Pancreas (tissue), 10 donors: Measurements from ENCODE around the gene SNRPD3. TPM values are rescaled to one million over a fixed set of nuclear protein-coding genes. Genes with fewer than 3 reads are reported as not detected.

ENCODE experiments used
- ATAC-seq, 4 donors: fragments of 200-7000 bp; cut with Tn5 transposase; one replicate each; pipeline versions ENCODE4 v1.8.0 to v1.9.1; 2020; ENCODE audit warnings: mild to moderate bottlenecking in 4 of 4, moderate library complexity in 4 of 4
- DNase-seq, 6 donors: peaks; one replicate each; pipeline ENCODE4 v3.0.0-alpha.2; 2020
- FAIRE-seq: peaks from 2 replicates; lab custom pipeline; 2012; peaks lifted over from hg19 to GRCh38; lab: Jason Lieb, UNC
- H3K27ac ChIP-seq, 4 donors: fragments of 200-600 bp; sonication (generic); 1 replicate in 3 of 4; 2 replicates in 1 of 4; pipeline versions ENCODE4 v1.5.0 to v1.8.0; 2020
- H3K27me3 ChIP-seq, 4 donors: fragments of 200-600 bp; one replicate each; pipeline ENCODE4 v1.8.0; 2021
- H3K36me3 ChIP-seq, 3 donors: fragments of 200-600 bp; sonication (generic) in 1 of 3; one replicate each; pipeline versions ENCODE4 v1.5.0 to v1.8.0; 2020 to 2021
- H3K4me1 ChIP-seq, 3 donors: fragments of 200-600 bp; one replicate each; pipeline ENCODE4 v1.8.0; 2021
- H3K4me3 ChIP-seq, 4 donors: fragments of 200-600 bp; sonication (generic) in 2 of 4; one replicate each; pipeline versions ENCODE4 v1.5.0 to v1.8.0; 2020 to 2021
- H3K9me3 ChIP-seq, 4 donors: fragments of 200-600 bp; one replicate each; pipeline ENCODE4 v1.8.0; 2021
- CTCF ChIP-seq, 4 donors: fragments of 200-600 bp; sonication (generic) in 3 of 4; IDR thresholded peaks; one replicate each; pipeline versions ENCODE4 v1.5.0 to v1.8.0; 2021; ENCODE audit warnings: antibody characterized with exemption in 4 of 4
- WGBS, 2 donors: extraction: QIAGEN DNeasy Blood & Tissue Kit; methylation state at CpG; one replicate each; pipeline ENCODE4 v1.1.7; 2013; 5-methylcytosine and 5-hydroxymethylcytosine counted together
- intact Hi-C, 3 donors: fragments of 100-400 bp; cut with DNase I; formaldehyde crosslinking; loops; one replicate each; pipeline versions ENCODE4 v1.11.1 to v1.14.2; 2022
- polyA plus RNA-seq, 2 donors: library from polyadenylated mRNA; stranded (reverse); fragments of 200-250 nt; gene quantifications; one replicate each; pipeline ENCODE4 v1.2.3, GENCODE V29; 2013
- total RNA-seq, 6 donors: library from RNA; stranded (reverse); fragmentation: NEBNext Ultra II Directional in 4 of 6; extraction: Animal tissue kit (Norgen Biotek cat#: 25700) in 4 of 6; gene quantifications; one replicate each; pipeline versions ENCODE4 v1.2.1 to v1.2.4, GENCODE V29; 2021 to 2023
- donor health status: healthy with polysubstance abuse.
- donor health status: DM: no; HTN: no; CAD: no; lungs with moderate emphysema.
- donor health status: DM: no; HTN: no; CAD: no.
- donor health status: control.
- donor health status: control.
- donor health status: Bipolar disorder and iron deficiency.
- donor health status: DM: yes; HTN: yes; CAD: no.
- donor health status: DM: no; HTN: no; CAD: no.
- donor health status: DM: no; HTN: no; CAD: no.
- donor health status: DM: yes; HTN: yes; CAD: no.

Gene SNRPD3
- total and polyA plus RNA-seq, 8 donors: 15.9 to 58.1 (median 29.8) TPM

- Histone ChIP-seq H3K36me3 (peaks cover 0 to 10% (median 5%) of the 10 kb centered on the region in 3 donors), H3K27ac (no peak overlapping the region), H3K9me3 (no peaks in the 10 kb centered on the region), H3K27me3 (no peaks in the 10 kb centered on the region), H3K4me1 (peaks cover 8 to 9% (median 9%) of the 10 kb centered on the region in 3 donors), H3K4me3 (no peak overlapping the region)
- intact Hi-C loops: no loop called here
- no peak for DNase-seq
- no peak for ATAC-seq
- FAIRE-seq: no peak
- WGBS, 2 donors: 44 to 45% methylated on average over 4 of the region's 4 CpGs
- TF ChIP-seq CTCF (IDR thresholded peaks at IDR 0.05): no peak
Observed at GRCh38 chr22:24559471-24559870, 3.7 kb downstream of the SNRPD3 start.

- DNase-seq (no peak), FAIRE-seq (no peak), ATAC-seq (no peak)
- intact Hi-C loops: no loop called here
- Histone ChIP-seq H3K9me3 (no peaks in the 10 kb centered on the region), H3K36me3 (peaks cover 0 to 10% (median 5%) of the 10 kb centered on the region in 3 donors), H3K4me3 (no peak overlapping the region), H3K4me1 (no peaks in the 10 kb centered on the region), H3K27me3 (no peaks in the 10 kb centered on the region), H3K27ac (no peak overlapping the region)
- WGBS, 2 donors: 82 to 94% methylated on average over 2 of the region's 2 CpGs
- TF ChIP-seq CTCF (IDR thresholded peaks at IDR 0.05): no peak
Observed at GRCh38 chr22:24563246-24563645, 7.4 kb downstream of the SNRPD3 start.

GRCh38 chr22:24564376-24565058 lies 8.7 kb downstream of the SNRPD3 start:
- peaks cover 0 to 18% (median 6%) of the 10 kb centered on the region in 3 donors for H3K36me3 ChIP-seq
- H3K27ac ChIP-seq: no peak overlapping the region
- H3K27me3 ChIP-seq: no peaks in the 10 kb centered on the region
- no peaks in the 10 kb centered on the region for H3K4me1 ChIP-seq
- FAIRE-seq: no peak
- peak in 2 of 4 donors; percentile 22 to 39 for ATAC-seq
- DNase-seq: no peak
- no peak overlapping the region for H3K4me3 ChIP-seq
- 55 to 59% methylated on average over 2 of the region's 2 CpGs for WGBS, 2 donors
- no peak for TF ChIP-seq CTCF (IDR thresholded peaks at IDR 0.05)
- intact Hi-C loops: no loop called here
- no peaks in the 10 kb centered on the region for H3K9me3 ChIP-seq

GRCh38 chr22:24565077-24565476 lies 9.3 kb downstream of the SNRPD3 start:
- ATAC-seq (no peak), FAIRE-seq (no peak), DNase-seq (no peak)
- no peaks in the 10 kb centered on the region for H3K27me3 ChIP-seq
- peaks cover 0 to 24% (median 8%) of the 10 kb centered on the region in 3 donors for H3K36me3 ChIP-seq
- TF ChIP-seq CTCF (IDR thresholded peaks at IDR 0.05): no peak
- H3K27ac ChIP-seq: no peak overlapping the region
- H3K4me1 ChIP-seq: no peaks in the 10 kb centered on the region
- no peak overlapping the region for H3K4me3 ChIP-seq
- intact Hi-C loops: no loop called here
- WGBS, 2 donors: 88 to 89% methylated on average over 2 of the region's 2 CpGs
- H3K9me3 ChIP-seq: no peaks in the 10 kb centered on the region

GRCh38 chr22:24566899-24567511 lies 11.2 kb downstream of the SNRPD3 start:
- intact Hi-C loops: no loop called here
- Histone ChIP-seq H3K27ac (no peak overlapping the region), H3K27me3 (no peaks in the 10 kb centered on the region), H3K4me1 (no peaks in the 10 kb centered on the region), H3K9me3 (no peaks in the 10 kb centered on the region), H3K36me3 (peaks cover 0 to 33% (median 14%) of the 10 kb centered on the region in 3 donors), H3K4me3 (no peak overlapping the region)
- DNase-seq (no peak), ATAC-seq (no peak), FAIRE-seq (no peak)
- no peak for TF ChIP-seq CTCF (IDR thresholded peaks at IDR 0.05)
- 48 to 51% methylated on average over 8 of the region's 8 CpGs for WGBS, 2 donors
